Measurements from ENCODE around the gene HOXB3. TPM values are rescaled to one million over a fixed set of nuclear protein-coding genes. Genes with fewer than 3 reads are reported as not detected.

Gene HOXB3
- total RNA-seq, 1 experiment from 2014 or later = not detected

DNA sequence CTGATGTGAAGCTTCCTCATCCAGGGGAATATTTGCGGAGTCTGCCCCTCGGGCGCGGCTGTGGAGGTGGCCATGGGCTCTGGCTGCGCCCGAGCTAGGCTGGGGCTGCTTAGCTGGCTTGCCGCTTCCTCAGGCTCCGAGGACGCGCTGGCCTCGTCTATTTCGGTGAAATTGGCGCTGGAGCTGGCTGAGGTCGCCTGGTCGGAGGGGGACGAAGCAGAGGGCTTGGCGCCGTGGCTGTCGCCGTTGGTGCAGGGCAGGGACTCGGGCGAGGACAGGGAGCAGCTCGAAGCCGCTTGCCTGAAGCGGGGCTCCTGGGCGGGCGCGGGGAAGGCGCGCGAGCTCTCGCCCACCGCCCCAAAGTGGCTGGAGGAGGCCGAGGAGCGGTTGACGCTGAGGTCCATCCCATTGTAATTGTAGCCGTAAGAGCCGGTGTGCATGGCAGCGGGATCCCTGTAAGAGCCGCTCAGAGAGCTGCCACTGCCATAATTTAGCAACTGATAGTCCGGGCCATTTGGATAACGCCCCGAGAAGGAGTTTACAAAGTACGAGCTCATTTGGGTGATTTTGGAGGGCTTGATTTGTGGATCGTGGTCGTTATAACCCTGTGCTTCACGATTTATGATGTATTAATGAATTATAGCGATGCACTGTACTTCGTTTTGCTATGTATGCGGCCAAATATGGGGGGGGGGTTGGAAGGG, 3.2 kb upstream of the HOXB3 start, which contains the start of gene HOXB5:
TSS of gene HOXB5 (minus strand) at position 654 of the 704 bp plus-strand sequence. CDS start at position 557, 97 bp downstream.
- Mint-ChIP-seq H3K4me3 (peak within 1 kb of the TSS in 1 of 2 experiments; percentile 31; a peak in 2 of 5 replicates), H3K27me3 (ENCODE audit: low read depth) (peaks cover 100% of the 10 kb centered on the region), H3K9me3 (peaks cover 4 to 16% of the 10 kb centered on the region in 2 experiments; a peak in 2 of 5 replicates), H3K27ac (no peak within 1 kb of the TSS), H3K36me3 (ENCODE audit: insufficient read depth in 1 of 3, low read depth in 3 of 3) (no peaks in the 10 kb centered on the region), H3K4me1 (peaks cover 8 to 35% of the 10 kb centered on the region in 2 experiments)
- Histone ChIP-seq H3K18ac (ENCODE audit: insufficient read length, low read depth, low read length) (no peak within 1 kb of the TSS), H3K4ac (ENCODE audit: low read depth, low read length) (no peak within 1 kb of the TSS), H3K23ac (ENCODE audit: insufficient read length, low read depth, low read length) (no peak within 1 kb of the TSS), H3K27ac (ENCODE audit: insufficient read length, low read depth, low read length) (no peak within 1 kb of the TSS), H2BK120ac (ENCODE audit: low read depth, low read length, poor library complexity, severe bottlenecking) (no peak within 1 kb of the TSS), H3T11ph (ENCODE audit: low read length) (no peak within 1 kb of the TSS), H3K14ac (ENCODE audit: insufficient read depth, low read length) (no peak within 1 kb of the TSS), H2AK5ac (ENCODE audit: insufficient read length, low read length) (no peak within 1 kb of the TSS), H4K8ac (replicated peaks; ENCODE audit: insufficient read length, low read depth, low read length) (no peak within 1 kb of the TSS), H3K9ac (ENCODE audit: extremely low read depth, insufficient read length, low read length) (no peak within 1 kb of the TSS), H3K27me3 (ENCODE audit: insufficient read depth, low read length) (peaks cover 99% of the 10 kb centered on the region), H2AFZ (ENCODE audit: low read length) (no peak within 1 kb of the TSS), H2BK5ac (ENCODE audit: insufficient read length, low read length) (no peak within 1 kb of the TSS), H4K5ac (ENCODE audit: insufficient read length, low read depth, low read length) (no peak within 1 kb of the TSS), H3K56ac (ENCODE audit: insufficient read length, low read depth, low read length) (no peak within 1 kb of the TSS), H2BK12ac (ENCODE audit: insufficient read length, low read depth, low read length) (no peak within 1 kb of the TSS), H3K9me3 (ENCODE audit: control insufficient read depth, low read depth, low read length) (no peaks in the 10 kb centered on the region), H3K23me2 (ENCODE audit: insufficient read length, low read depth, low read length, poor library complexity, severe bottlenecking) (no peaks in the 10 kb centered on the region), H2BK15ac (ENCODE audit: low read depth, low read length) (no peak within 1 kb of the TSS), H3K4me1 (ENCODE audit: insufficient read depth, low read length) (no peaks in the 10 kb centered on the region), H2BK20ac (ENCODE audit: low read depth, low read length, poor library complexity, severe bottlenecking) (no peak within 1 kb of the TSS), H3K79me1 (ENCODE audit: insufficient read depth, low read depth, low read length, poor library complexity, severe bottlenecking) (no peaks in the 10 kb centered on the region), H3K4me2 (ENCODE audit: insufficient read depth, insufficient read length, low read length) (peak within 1 kb of the TSS; percentile 33), H4K91ac (ENCODE audit: insufficient read length, low read depth, low read length) (no peak within 1 kb of the TSS), H4K20me1 (ENCODE audit: control insufficient read depth, insufficient read depth, insufficient read length) (no peaks in the 10 kb centered on the region), H3K79me2 (ENCODE audit: insufficient read depth, low read length) (no peaks in the 10 kb centered on the region)
- TF ChIP-seq, protein P1, sequence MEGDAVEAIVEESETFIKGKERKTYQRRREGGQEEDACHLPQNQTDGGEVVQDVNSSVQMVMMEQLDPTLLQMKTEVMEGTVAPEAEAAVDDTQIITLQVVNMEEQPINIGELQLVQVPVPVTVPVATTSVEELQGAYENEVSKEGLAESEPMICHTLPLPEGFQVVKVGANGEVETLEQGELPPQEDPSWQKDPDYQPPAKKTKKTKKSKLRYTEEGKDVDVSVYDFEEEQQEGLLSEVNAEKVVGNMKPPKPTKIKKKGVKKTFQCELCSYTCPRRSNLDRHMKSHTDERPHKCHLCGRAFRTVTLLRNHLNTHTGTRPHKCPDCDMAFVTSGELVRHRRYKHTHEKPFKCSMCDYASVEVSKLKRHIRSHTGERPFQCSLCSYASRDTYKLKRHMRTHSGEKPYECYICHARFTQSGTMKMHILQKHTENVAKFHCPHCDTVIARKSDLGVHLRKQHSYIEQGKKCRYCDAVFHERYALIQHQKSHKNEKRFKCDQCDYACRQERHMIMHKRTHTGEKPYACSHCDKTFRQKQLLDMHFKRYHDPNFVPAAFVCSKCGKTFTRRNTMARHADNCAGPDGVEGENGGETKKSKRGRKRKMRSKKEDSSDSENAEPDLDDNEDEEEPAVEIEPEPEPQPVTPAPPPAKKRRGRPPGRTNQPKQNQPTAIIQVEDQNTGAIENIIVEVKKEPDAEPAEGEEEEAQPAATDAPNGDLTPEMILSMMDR (conservative IDR thresholded peaks at IDR 0.05) = no peak
- no CpG with 5 or more reads among the region's 50 CpGs for WGBS (ENCODE audit: extremely low coverage, insufficient read length, low lambda C conversion rate)
- DNase-seq = peak; percentile 70
